Measurements from ENCODE around the gene PBX1.

The PBX1 gene

GRCh38 chr1:164672588-164672987 lies 113.6 kb downstream of the PBX1 start:
- no peak for DNase-seq

GRCh38 chr1:164673584-164674214 lies 114.7 kb downstream of the PBX1 start:
- DNase-seq = no peak

- no peak for DNase-seq
Observed at GRCh38 chr1:164675342-164675904, 116.4 kb downstream of the PBX1 start.

GRCh38 chr1:164678136-164678700 lies 119.2 kb downstream of the PBX1 start:
- no peak for DNase-seq

GRCh38 chr1:164682570-164682969 lies 123.6 kb downstream of the PBX1 start:
- DNase-seq = no peak

GRCh38 chr1:164683235-164683634 lies 124.3 kb downstream of the PBX1 start:
- DNase-seq = no peak

GRCh38 chr1:164685266-164686035 lies 126.5 kb downstream of the PBX1 start:
- DNase-seq = no peak

GRCh38 chr1:164687777-164688176 lies 128.8 kb downstream of the PBX1 start:
- DNase-seq = no peak

GRCh38 chr1:164688791-164689190 lies 129.8 kb downstream of the PBX1 start:
- no peak for DNase-seq

- DNase-seq = no peak
Observed at GRCh38 chr1:164689672-164690511, 130.9 kb downstream of the PBX1 start.

GRCh38 chr1:164692420-164692819 lies 133.4 kb downstream of the PBX1 start:
- DNase-seq = no peak

GRCh38 chr1:164693564-164694359 lies 134.8 kb downstream of the PBX1 start:
- DNase-seq = no peak

GRCh38 chr1:164694505-164694904 lies 135.5 kb downstream of the PBX1 start:
- DNase-seq = no peak

- no peak for DNase-seq
Observed at GRCh38 chr1:164695956-164696665, 137.1 kb downstream of the PBX1 start.

GRCh38 chr1:164699815-164700491 lies 141.0 kb downstream of the PBX1 start:
- DNase-seq = no peak

GRCh38 chr1:164700683-164701082 lies 141.7 kb downstream of the PBX1 start:
- DNase-seq = no peak

GRCh38 chr1:164701189-164701761 lies 142.3 kb downstream of the PBX1 start:
- no peak for DNase-seq

- no peak for DNase-seq
Observed at GRCh38 chr1:164702216-164702615, 143.2 kb downstream of the PBX1 start.

- no peak for DNase-seq
Observed at GRCh38 chr1:164702664-164703063, 143.7 kb downstream of the PBX1 start.

GRCh38 chr1:164703463-164703862 lies 144.5 kb downstream of the PBX1 start:
- DNase-seq = no peak

Measured in femur (tissue), 1 donor.